ENCODE results near the gene WNK2.

Gene WNK2

DNA sequence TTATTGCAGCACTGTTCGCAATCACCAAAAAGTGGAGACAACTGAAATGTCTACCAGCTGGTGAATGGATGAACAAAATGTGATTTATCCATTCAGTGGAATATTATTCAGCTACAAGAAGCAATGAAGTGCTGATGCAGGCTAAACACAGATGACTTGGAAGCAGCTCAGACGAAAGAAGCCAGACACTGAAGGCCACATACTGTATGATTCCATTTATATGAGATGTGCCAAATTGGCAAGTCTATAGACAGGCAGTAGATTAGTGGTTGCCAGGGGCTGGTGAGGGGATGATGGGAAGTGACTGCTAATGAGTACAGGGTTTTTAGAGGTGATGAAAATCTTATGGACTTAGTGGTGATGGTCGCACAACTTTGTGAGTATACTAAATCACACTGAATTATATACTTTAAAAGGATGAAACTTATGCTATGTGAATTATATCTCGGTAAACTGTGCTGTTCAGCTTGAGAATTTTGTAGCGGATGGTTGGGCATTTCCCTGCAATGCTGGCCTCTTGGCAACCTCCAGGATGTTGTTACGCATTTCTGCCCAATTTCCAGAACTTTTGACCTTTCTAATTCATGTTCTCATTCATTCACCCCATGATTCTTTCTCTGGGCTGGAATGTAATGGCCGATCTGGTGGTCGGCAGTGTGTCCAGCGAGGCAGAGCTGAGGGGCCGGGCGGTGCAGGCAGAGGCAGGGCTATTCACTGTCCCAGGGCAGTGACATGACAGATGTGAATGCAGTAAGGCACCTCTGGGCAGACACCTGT is 22.0 kb upstream of the WNK2 start:
- no peak for DNase-seq (ENCODE audit: low read depth)

DNA sequence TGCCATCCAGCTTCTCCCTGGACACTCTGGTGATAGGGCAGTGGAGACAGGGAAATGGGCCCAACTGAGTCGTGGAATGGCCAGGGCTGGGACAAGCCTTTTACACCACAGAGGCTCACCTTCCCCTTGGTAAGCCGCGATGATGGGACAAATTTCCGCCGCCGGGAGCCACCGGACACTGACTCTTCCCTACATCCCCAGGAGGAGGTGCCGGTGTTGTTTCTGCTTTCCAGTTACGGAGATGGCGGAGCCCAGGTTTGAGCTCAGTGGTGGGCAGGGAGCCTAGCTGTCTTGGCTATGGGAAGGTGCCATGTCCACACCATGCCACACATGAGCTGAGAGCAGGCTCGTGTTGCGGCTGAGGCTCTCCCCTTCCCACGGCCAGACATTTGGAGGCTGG is 19.9 kb upstream of the WNK2 start:
- DNase-seq (ENCODE audit: low read depth) = no peak

DNA sequence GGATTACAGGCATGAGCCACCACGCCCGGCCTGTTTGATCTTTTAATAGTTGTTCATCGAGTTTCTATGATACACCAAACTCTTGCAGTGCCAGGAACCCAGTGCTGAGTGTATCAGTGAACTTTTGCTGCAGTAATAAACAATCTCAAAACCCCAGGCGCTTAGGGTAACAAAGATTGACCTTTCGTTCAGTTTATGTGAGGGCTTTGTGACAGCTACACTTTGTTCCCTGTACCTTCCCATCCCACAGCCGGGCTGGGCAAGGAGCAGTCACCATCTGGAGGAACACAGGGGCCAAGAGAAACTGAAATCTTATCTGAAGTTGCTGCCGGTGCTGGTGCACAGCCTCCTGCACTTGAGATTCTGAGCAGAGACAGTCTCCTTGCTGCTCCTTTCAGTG is 17.2 kb upstream of the WNK2 start:
- no peak for DNase-seq (ENCODE audit: low read depth)

DNA sequence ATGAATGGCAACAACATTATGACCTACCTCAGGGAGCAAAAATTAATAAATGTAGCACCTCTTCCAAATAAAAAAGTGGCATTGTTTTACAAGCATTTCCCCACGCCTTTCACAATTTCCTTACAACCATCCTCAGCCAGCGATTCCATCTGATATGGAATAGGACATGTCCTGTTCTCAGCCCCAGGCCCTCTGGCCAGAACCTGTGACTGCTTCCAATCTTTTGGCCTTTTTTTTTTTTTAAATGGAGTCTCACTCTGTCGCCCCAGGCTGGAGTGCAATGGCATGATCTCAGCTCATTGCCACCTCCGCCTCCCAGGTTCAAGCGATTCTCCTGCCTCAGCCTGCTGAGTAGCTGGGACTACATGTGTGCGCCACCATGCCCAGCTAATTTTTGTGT is 16.8 kb upstream of the WNK2 start:
- DNase-seq (ENCODE audit: low read depth) = no peak

DNA sequence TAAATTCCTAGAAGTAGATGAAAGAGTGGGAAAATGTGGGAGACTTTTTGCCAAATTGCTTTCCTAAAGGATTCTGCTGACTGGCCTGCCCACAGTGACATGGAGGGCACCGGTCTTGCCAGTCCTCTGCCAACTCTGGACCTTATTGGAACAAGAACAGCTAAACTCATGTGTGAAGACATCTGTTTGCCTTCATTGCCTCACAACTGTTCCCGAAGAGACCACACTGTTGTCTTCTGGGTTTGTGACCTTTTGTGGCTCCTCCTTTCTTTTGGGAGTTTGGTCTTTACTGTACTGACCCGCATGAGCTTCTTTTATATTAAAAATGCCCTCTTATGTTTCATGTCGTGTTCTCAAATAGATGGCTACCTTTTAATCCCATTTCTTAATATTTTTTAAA is 16.1 kb upstream of the WNK2 start:
- DNase-seq (ENCODE audit: low read depth) = no peak

DNA sequence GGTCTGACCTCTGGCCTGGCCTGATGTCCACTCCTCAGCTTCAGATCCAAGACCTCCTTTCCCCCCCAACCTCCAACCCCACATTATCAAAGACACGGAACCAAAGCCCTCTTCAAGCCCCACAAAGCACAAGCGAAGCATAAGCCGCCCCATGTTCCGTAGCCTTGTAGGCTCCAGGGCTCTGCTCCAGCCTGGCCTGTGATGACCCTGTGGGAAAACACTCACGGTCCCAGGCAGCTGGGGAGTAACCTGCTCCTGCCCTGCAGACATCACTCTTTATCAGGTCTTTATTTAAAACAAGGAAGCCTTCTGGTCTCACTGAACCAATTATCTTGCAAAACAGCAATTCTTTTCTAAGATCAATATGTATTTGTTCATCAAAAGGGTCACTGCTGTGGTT is 15.4 kb upstream of the WNK2 start:
- DNase-seq (ENCODE audit: low read depth) = no peak

DNA sequence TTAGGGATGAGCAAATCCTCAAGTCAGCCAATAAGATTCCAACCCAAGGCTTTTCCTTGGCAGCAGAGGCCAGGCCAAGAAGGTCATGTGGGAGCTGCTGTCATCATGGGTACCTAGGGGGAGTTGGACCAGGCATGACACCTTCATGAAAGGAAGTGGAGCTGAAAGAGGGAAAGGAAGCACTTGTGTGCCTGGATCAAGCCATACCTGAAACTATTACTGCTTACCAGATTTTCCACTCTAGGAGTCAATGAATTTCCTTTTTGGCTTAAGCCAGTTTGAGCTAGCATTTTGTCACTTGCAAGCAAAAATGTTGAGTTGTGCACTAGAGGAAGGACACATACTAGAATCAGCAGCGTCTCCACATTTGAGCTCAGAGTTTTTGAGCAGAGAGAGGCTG is 14.5 kb upstream of the WNK2 start:
- DNase-seq (ENCODE audit: low read depth) = no peak

DNA sequence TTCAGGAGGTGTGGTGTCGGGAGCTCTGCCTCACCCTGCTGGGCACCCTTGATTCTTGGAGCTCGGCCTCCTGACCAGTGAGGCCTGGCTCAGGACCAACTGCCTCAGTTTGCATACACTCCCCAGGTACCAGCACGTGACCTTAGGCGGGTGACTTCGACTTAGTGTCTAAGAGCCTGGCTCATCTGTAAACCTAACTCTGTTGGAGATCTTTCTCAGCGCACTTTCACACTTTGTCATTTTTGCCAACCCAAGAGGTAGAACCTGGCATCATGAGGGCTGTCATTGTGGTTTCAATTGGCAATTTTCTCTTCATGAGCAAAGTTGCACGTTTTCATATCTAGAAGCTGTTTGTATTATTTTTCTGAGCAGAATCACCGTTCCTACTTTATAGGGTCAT is 13.4 kb upstream of the WNK2 start:
- no peak for DNase-seq (ENCODE audit: low read depth)

DNA sequence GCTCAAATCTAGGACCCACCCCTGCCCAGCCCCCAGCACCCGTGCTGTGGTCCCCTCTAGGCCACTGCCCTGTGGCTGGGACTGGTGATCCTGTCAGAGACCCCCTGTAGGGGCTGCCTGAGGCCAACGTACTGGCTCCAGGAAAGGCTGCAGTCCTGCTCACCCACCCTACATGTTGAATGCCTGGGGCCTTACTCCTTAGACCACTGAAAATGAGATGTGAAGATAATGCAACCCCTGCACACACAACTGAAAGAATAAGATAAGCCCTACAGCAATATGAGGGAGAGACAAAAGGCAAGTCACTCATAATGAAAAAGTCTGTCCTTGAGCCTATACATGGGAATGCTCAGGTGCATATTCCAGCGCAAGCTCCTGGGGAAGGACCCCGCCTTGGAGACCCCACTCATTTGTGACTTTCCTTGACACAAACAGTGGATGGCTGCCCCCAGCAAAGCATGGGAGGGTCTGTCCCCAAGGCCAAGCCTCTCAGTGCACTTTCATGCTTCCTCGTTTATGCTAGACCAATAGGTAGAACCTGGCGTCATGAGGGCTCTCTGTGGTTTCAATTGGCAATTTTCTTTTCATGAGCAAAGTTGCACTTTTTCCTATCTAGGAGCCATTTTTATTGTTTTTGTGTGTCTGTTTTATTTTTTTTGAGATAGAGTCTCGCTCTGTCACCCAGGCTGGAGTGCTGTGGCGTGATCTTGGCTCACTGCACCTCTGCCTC is 12.5 kb upstream of the WNK2 start:
- DNase-seq (ENCODE audit: low read depth) = no peak

DNA sequence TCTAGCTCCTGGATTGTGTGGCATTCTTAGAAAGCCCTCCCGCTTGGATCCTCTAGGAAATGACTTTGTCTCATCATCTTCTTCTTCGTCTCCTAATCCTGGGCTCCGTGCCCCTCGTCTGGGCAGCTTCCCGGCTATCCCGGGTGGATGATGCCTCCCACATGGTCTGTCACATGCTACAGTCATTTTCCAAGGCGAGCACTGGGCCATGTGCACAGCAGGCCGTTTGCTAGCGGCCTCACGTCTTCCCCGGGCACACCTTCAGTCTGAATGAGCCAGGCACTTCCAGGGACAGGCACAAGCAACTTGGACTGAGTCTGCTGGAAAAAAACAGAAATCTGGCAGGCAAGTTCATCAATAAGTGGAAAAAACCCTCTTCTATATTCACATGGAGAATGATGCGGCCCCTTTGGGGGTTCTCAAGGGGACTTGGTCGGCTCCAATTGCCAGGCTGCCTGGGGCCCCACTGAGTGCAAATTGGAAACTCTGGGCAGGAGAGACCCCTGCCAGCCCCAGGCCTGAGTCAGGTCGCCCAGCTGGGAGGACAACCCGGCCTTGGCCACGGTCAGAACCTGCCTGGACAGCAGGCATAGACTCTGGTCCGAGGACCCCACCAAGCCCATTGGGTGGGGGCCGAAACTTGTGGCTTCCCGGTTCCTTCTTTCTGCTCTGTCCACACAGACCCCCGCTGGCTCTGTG is 11.1 kb upstream of the WNK2 start:
- DNase-seq (ENCODE audit: low read depth) = no peak

DNA sequence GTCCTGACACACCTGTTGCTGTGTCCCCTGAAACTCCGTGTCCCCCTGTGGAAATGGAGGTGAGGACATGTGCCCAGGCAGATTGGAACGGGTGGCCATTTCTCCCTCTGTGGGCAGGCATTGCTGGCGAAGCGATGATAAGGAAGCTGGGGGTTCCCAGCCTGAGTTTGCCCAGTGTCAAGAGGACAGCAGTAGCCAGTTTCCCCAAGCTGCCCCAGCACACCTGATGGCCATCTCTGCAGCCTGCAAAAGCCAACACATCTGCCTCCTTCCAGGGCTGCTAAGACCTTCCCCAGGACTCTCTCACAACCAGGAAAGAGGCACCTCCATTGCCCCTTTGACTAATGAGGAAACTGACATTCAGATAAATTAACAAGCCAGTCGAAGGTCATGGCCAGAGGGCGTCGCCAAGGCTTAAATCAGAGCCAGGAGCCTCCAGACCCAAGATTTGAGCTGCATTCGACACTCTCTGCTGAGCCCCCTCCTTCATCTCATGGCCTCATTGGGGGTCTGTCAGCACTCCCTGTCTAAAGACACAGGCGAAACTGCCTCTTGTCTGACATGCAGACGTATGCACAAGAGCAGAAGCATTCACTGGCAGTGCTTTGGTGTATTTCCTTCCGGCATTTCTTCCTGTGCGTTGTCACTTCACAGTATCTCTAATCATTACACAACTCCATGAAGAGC is 10.4 kb upstream of the WNK2 start:
- no peak for DNase-seq (ENCODE audit: low read depth)

DNA sequence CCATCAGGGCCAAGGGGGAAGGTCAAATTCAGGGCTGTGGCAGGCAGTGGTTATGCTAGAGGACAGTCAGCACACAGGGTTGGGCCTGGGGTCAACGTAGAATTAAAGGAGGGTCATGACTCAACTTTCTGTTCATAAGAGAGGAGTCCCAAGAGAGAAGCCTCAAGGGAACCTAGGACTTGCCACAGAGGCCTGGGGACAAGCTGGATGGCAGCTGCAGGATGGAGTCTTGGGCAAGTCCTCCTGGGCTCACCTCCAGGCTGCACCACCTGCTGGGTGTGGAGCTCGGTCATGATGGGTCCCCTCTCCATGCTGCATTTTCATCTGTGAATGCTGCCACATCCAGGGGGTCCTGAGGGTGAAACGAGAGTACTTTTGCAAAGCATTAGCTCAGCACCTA is 9.0 kb upstream of the WNK2 start:
- no peak for DNase-seq (ENCODE audit: low read depth)

DNA sequence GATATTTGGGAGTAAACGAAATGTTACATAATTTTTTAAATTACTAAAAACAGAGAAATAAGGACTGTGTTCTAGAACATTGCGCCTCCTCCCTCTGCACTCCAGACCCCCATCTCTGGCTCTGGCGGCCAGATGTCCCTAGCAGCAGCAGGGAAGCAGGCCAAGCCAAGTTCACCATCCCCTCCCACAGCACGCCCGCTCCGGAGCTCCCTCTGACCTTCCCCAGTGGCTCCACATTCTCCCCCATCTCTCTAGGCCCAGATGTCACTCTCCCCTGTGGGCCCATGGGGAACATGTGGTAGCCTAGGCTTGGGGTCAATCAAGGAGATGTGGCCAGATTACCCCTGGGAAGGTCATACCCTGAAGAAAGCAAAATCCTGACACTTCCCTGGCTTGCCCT is 6.3 kb upstream of the WNK2 start:
- DNase-seq (ENCODE audit: low read depth) = no peak

DNA sequence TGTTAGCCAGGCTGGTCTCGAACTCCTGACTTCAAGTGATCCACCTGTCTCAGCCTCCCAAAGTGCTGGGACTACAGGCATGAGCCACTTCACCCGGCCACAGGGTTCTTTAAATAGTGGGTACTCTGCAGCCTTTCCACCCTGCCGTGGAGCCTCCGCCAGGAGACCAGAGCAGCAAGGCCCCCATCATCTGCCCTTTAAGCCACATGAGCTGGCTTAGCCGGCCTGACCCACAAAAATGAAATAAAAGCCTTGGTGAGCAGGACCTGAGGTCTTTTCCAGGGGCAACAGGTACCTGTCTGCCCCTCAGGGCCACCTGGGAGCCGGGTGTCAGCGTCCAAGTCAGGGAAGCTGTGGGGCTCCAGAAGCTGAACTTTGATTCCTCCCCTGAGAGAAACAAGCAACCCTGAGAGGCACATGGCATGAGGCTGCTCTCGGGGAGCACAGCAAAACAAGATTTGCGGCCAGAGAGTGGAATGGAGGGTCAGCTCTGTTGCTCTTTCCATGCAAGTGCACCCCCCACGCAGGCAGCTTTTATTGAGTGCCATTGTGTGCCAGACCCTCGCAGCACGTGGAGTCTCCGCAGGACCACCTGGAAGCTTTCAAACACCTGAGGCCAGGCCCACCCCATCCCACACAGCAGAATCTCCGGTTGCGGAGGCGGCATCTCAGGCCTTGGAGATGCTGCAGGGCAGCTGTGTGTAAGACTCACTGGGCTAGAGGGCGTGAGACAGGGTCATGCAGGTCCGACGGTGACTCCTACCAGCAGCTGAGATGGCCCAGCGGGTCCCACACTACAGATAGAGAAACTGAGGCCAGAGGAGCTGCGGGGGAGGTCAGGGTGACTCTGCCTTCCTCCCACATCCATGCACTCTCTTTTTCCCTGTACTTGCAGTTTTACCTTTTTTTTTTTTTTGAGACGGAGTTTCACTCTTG is 4.8 kb upstream of the WNK2 start:
- no peak for DNase-seq (ENCODE audit: low read depth)

DNA sequence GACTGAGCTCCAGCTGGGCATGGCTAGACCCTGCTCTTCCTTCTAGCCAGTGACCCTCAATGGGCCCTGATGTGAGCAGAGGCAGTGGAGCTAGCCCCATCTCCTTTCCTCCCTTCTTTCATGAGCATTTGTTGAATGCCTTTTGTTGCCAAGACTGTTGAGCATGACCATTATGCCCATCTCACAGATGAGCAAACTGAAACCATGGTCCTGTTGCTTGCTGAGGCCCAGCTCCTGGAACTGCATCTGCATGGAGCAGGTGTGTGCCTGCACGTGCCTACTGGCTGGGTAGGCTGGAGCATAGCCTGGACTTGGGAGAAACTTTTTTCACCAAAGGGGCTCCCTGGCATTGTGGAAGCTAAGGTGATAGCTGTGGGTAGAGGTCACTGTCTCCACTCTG is 3.0 kb upstream of the WNK2 start:
- DNase-seq (ENCODE audit: low read depth) = no peak

DNA sequence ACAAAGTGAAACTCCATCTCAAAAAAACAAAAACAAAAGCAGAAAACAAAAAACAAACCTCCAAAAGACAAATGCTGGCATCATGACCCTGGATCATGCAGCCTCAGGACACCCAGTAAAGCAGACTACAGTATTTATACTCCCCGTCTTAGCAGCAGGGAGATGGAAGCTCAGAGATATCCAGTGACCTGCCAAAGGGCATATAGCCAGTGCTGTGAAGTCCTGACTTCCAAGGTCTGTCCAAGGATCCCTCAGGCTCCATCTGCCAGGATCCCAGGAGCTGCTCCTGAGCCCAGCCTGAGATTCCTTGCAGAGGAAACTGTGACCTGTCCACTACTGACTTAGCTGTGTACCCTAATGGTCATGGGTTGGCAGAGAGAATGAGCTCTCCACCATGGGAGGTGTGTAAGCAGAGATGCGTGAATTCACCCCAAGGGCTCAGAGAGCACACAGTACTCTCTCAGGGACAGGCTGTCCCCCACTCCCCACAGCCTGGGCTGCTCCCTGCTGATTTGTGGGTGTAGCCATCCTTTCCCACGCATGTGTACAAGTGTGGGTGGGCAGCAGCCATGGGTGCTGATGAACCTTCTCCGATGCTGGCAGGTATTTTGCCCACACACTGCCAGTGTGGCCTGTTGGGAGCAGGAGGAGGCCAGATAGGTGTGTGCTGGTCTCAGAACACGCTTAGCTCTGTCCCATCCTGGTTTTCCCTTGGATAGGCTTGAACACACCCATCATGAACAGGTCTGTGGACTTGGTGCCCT is 2.1 kb upstream of the WNK2 start:
- no peak for DNase-seq (ENCODE audit: low read depth)

DNA sequence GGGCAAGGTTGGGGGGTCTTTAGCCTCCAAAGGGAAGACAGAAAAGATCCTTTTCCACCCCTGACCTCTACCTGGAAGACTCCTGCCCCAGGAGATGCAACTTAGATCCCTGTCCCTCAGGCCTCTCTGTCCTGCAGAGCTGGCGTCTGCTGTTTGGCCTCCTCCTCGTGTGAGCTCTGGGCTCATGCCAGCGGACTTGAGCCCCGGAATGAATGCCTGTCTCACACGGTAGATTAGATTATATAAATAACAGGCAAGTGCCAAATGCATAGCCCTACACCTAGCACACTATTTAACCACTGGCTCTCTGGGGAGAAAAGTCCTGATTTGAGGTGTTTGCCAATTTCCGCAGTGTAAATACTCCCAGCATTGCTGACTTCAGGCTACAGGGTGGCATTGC is 1.4 kb upstream of the WNK2 start:
- DNase-seq (ENCODE audit: low read depth) = no peak

DNA sequence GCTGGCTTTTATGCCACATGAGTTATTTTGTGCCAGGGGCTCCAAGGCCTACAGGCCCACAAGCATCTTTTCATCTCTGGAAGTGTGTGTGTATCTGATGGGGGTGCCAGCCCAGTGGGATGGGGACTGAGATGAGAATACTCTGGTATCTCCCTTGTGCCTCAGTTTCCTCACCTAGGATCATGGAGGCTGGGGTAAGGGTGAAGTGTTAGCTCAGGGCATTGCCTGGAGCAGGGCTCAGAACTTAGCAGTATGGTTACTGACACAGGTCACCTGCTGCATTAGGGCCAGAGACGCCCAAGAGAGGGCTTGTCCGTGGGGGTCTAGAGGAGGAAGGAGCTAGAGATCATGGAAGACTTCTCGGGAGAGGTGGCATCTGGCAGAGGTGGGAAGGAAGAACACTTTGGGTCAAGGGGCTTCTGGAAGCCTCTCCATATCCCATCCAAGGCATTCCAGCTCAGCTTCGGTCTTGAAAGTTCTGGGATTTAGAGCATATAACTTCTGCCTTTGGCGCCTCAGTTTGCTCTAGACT is 742 bp upstream of the WNK2 start:
- no peak for DNase-seq (ENCODE audit: low read depth)

DNA sequence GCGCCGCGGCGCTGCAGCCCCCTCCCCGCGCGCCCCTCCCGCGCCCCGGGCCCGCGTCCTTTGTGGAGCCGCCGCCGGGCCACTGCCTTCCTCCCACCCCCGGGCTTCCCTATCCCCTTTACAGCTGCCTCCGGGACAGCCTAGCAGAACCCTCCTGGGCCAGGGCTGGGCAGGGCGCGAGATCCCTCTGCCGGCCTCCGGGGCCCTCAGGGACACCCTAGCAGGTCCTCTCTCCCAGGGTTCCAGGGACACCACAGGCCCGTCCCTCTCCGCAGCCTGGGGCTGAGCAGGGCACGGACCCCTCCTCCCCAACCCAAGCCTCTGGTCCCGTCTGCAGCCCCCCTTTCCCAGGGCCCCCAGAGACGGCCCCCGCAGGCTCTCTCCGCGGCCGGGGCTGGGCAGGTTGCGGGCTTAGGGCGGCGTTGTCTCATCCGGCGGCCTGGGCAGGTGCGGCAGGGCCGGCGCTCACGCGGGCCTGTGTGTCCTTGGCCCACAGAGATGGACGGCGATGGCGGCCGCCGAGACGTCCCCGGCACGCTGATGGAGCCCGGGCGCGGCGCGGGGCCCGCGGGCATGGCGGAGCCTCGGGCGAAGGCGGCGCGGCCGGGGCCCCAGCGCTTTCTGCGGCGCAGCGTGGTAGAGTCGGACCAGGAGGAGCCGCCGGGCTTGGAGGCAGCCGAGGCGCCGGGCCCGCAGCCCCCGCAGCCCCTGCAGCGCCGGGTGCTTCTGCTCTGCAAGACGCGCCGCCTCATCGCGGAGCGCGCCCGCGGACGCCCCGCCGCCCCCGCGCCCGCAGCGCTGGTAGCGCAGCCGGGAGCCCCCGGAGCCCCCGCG is 710 bp downstream of the WNK2 start:
- no peak for DNase-seq (ENCODE audit: low read depth)
